ENCODE results near the gene ZNF521.
"Not testable (repeated sequence)": the region's sequence is repeated elsewhere in the genome, so short reads cannot be mapped to it uniquely, and the experiment has no call there.

The ZNF521 gene

DNA sequence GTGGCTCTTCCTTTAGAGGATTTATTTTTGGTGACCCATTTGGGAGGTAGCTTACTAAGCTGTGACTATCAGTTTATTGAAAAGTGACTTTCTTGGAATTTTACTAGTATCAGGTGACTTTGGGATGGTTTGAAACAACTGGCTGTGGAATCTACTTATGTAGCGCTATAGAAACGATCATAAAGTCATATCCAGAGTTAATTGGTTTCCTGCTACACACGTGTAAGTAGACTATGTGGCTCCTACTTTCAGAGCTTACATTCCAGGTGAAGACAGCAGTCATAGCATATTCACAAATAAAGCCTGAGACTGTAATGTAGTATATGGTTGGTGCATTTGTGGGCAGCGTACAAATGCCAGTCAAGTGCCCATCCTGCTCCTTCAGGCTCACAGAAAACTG is 308.9 kb downstream of the ZNF521 start:
- in situ Hi-C loops (cut with MboI; ENCODE audit: low sequenced_read_pairs): no loop called here

DNA sequence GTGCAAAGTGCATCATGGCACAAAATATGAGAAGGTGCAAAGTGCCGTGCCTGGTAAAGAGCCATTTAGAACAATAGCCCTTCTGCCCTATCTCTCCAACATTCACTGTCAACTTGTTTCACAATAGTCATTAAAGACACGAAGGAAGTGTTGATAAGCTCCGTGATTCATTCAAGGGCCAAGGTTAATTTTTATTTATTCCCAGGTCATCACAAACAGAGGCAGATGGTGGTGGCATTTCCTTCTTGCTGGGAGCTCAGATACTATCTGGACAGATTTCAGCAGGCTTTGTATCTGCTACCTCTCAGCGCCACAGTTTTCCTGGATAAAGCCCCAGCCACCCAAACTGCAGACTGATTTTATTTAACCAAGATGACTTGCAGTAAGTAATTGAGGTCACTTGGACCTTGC is 309.3 kb downstream of the ZNF521 start:
- in situ Hi-C loops (cut with MboI; ENCODE audit: low sequenced_read_pairs): no loop called here

DNA sequence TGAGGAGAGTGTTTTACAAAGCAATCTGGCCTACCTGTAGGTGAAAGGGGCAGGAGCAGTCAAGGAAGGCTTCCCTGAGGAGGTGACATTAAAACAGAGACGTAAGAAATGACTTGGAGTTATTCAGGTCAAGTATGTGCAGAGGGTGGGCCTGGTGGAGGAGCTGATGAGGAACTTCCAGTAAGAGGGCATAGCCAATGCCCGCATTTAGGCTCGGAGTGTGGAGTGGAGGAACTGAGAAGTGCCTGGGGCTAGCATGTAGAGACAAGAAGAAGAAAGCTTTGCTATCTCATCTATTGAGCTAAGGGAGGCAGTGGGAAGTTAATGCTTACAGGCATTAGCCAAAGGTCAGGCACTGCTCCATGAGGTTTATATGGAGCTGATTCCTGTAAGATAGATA is 312.2 kb downstream of the ZNF521 start:
- in situ Hi-C loops (cut with MboI; ENCODE audit: low sequenced_read_pairs): no loop called here

DNA sequence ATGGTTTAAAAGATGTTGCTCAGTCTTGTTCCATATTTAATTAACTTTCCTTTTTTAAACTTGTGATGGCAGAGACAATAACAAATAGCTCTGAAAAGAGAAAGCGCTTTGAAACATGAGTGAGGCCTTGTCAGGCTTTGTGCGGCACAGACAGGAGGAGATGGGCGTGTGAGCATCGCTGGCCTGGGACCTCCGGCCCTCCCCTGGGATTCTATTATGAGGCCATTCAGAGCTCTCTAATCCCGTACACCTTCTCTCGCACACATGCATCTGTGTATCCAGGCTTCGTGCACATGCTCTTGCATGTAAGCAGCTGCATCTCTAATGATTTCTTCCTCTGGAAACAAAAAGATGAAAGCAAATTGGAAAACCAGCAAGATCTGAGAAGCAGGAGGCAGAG is 313.7 kb downstream of the ZNF521 start:
- in situ Hi-C loops (cut with MboI; ENCODE audit: low sequenced_read_pairs): no loop called here

DNA sequence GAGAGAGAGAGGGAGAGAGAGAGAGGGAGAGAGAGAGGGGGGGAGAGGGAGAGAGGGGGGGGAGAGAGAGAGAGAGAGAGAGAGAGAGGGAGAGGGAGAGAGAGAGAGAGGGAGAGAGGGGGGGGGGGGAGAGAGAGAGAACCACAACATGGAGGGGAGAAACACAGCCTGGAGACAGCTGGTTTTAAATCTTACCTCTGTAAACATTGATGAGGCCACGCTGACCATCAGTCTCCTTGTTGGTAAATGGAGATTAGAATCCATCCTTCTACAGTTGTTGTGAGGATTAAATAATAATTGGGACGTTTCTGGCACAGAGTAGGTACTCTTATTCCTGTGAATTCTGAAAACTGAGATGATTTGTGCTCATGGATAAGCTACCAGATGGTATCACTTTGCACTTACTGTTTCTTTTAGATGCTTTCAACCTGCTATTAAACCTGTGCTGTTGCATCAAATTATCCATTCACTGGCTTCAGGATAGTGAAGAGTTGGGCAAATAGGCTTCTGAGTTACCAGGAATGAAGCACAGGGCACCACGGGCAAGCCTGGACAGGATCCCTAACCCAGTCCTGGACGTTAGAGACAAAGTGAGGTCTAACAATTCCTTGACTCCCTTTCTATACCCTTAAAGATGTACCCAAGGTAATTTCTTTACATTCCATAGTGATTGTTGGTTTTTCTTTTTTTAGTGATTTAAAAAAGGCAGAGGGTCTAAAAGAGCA is 318.1 kb downstream of the ZNF521 start:
- in situ Hi-C loops (cut with MboI; ENCODE audit: low sequenced_read_pairs): no loop called here

DNA sequence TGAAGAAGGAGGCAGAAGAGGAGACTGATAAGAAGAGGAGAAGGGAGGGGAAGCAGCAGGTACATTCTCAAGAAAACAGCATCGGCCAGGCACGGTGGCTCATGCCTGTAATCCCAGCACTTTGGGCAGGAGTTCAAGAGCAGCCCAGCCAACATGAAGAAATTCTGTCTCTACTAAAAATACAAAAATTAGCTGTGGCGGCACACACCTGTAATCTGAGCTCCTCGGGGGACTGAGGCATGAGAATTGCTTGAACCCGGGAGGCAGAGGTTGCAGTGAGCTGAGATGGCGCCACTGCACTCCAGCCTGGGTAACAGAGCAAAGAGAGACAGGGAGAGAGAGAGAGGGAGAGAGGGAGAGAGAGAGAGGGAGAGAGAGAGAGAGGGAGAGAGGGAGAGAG is 318.8 kb downstream of the ZNF521 start:
- in situ Hi-C loops (cut with MboI; ENCODE audit: low sequenced_read_pairs): not testable (repeated sequence)

DNA sequence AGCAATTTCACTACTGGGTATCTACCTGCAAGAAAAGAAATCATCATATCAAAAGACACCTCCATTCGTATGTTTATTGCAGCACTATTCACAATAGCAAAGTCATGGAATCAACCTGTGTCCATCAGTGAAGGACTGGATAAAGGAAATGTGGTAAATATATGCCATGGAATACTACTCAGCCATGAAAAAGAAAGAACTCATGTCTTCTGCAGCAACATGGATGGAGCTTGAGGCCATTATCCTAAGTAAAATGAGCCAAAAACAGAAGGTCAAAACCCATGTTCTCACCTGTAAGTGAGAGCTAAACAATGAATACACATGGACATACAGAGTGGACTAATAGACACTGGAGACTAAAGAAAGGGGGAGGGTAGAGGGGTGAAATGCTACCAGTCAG is 322.2 kb downstream of the ZNF521 start:
- in situ Hi-C loops (cut with MboI; ENCODE audit: low sequenced_read_pairs): no loop called here

DNA sequence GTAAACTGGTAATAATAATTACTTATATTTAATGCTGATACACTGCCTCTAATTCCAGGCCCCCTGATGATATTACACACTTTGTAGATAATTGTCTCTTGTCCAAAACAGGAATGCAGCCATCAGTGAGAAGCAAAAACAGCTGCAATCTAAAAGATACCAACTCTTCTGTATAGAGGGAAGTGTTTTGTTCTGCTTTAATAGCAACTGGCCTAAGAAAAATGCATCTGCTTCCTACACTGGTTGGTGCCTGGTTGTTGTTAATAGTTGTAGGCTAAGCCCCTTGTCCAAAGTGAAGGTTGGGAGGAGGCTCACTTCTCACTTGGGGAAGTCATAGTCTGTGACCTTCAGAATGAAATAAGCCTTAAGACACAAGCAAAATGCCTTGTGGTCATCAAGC is 332.0 kb downstream of the ZNF521 start:
- in situ Hi-C loops (cut with MboI; ENCODE audit: low sequenced_read_pairs): no loop called here

DNA sequence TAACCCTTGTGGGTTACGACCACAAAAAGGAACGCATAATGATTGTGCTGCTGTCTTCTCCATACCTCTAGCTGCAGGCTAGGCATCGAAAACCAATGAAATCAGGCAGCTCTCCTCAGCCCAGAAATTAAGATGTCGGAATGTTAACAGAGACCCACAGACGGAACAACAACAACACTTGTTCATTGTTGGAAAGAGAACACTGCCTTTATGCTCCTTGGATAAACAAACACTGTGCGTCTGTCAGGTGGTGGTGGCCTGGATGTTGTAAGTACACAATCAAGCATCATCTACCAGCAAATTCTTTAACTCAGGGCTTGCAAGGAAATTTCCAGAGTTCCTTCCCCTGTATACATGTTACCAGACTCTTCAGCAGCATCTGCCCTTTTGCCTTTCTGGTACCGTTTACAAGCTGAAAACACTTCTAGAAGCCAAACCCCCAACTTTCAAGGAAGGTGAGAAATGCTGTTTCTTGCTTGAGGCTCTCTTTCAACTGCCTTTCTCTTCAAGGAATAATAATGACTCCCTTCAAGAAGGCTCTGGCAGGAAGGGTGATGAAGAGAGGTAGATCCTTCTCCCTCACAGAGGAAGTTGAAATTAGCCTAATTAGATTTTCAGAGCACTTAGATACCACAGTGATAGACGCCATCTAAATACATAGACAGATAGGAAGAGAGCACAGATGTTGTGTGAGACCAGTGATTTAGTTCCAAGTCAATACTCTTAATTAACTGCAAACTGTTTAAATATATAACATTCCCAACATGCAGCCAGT is 332.7 kb downstream of the ZNF521 start:
- in situ Hi-C loops (cut with MboI; ENCODE audit: low sequenced_read_pairs): no loop called here

DNA sequence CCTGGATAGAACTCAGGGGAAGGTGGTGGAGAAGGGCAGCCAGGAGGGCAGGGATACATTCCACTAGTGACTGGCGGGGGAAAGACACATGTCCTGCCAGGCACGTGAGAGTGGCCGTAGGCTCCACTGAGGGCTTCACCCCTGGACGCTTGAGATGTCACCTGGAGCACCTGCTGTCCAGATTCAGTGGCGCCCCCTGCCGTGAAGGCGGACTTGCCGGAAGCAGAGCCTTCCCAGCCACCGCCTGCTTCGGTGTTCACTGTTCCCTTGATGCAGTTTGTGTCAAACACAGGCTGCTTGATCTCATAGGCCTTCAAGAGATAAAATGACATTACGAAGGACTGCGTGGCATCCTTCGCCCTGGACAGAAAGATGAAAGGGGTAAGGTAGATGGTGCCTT is 335.3 kb downstream of the ZNF521 start:
- in situ Hi-C loops (cut with MboI; ENCODE audit: low sequenced_read_pairs): no loop called here

DNA sequence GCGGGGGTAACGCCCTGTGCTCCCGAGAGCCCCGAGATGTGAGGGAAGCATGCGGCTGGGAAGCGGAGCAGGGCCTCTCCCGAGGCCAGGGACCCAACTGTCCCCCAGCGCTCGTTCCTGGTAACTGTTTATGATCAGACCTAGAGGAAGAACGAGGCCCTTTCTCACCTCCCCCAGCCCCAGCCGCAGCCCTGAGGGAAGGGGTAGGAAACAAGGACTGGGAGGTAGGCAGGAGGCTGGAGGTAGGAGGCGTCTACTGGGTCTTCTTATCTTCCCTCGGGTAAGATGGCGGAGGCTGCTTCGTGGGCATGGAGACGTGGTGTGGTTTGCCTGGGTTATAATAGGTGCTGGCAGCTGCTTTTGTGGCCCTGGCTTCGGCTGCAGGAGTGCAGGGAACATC is 335.8 kb downstream of the ZNF521 start:
- in situ Hi-C loops (cut with MboI; ENCODE audit: low sequenced_read_pairs): no loop called here
